Measurements from ENCODE around the gene MS4A5. TPM values are rescaled to one million over a fixed set of nuclear protein-coding genes. Genes with fewer than 3 reads are reported as not detected.

The MS4A5 gene
- total RNA-seq, 6 donors from 2014 or later = not detected

DNA sequence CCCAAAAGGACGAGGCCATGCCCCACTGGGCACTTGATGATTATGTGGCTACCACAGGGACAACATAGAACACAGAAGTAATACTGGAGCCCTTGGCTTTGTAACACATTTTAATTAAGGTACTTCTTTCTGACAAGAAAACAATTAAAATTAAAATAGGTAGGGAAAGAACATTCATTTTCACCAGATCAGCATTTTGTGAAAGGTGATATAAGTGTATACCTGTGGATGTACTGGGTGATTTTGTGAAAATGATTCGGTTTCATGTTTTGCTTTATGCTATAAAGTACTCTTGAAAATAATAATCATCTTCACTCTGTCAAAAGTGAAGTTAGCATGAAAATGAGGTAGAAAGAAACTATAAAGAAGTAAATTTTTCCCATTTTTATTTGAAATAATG is 64.1 kb downstream of the MS4A5 start:
- H3K9me3 ChIP-seq = no peaks in the 10 kb centered on the region
- DNase-seq = no peak
- H3K4me1 ChIP-seq = no peaks in the 10 kb centered on the region
- TF ChIP-seq, protein P1, sequence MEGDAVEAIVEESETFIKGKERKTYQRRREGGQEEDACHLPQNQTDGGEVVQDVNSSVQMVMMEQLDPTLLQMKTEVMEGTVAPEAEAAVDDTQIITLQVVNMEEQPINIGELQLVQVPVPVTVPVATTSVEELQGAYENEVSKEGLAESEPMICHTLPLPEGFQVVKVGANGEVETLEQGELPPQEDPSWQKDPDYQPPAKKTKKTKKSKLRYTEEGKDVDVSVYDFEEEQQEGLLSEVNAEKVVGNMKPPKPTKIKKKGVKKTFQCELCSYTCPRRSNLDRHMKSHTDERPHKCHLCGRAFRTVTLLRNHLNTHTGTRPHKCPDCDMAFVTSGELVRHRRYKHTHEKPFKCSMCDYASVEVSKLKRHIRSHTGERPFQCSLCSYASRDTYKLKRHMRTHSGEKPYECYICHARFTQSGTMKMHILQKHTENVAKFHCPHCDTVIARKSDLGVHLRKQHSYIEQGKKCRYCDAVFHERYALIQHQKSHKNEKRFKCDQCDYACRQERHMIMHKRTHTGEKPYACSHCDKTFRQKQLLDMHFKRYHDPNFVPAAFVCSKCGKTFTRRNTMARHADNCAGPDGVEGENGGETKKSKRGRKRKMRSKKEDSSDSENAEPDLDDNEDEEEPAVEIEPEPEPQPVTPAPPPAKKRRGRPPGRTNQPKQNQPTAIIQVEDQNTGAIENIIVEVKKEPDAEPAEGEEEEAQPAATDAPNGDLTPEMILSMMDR (IDR thresholded peaks at IDR 0.05) = no peak
- TF ChIP-seq EP300 (IDR thresholded peaks at IDR 0.05) (no peak), POLR2A (IDR thresholded peaks at IDR 0.05) (no peak), POLR2AphosphoS5 (IDR thresholded peaks at IDR 0.05) (no peak)
- no peaks in the 10 kb centered on the region for H3K36me3 ChIP-seq
- no peak overlapping the region for H3K4me3 ChIP-seq
- no peak overlapping the region for H3K27ac ChIP-seq
- WGBS, 2 donors = 87 to 96% methylated on average over 2 of the region's 2 CpGs
- no peak for ATAC-seq (ENCODE audit: low FRiP score in 2 of 2)
- no peaks in the 10 kb centered on the region for H3K27me3 ChIP-seq

Other genes starting within 250 kb of the MS4A5 start
- gene MS4A6A, start 246.5 kb upstream of the MS4A5 start, total RNA-seq = 100 to 1,000 TPM in 2 of 6 donors, 10 to 100 TPM in 4; 21.4 to 156 (median 97.0) TPM
- 10 to 100 TPM in 1 of 6 donors, 1 to 10 TPM in 4, under 1 TPM in 1; 0.89 to 27.2 (median 3.2) TPM for gene MS4A4E, start 186.4 kb upstream of the MS4A5 start, total RNA-seq
- gene MS4A4A, start 148.9 kb upstream of the MS4A5 start, total RNA-seq = 10 to 100 TPM; 10.2 to 68.1 (median 47.7) TPM
- 1 to 10 TPM in 1 of 6 donors, not detected in 5; 9.4 TPM for gene MS4A6E, start 102.3 kb upstream of the MS4A5 start, total RNA-seq
- gene MS4A7, start 51.0 kb upstream of the MS4A5 start, total RNA-seq = 100 to 1,000 TPM in 5 of 6 donors, 10 to 100 TPM in 1; 90.9 to 216 (median 183) TPM
- 10 to 100 TPM in 3 of 6 donors, 1 to 10 TPM in 3; 4.0 to 35.6 (median 8.6) TPM for gene MS4A14, start 33.1 kb upstream of the MS4A5 start, total RNA-seq
- 1 to 10 TPM in 4 of 6 donors, under 1 TPM in 1, not detected in 1; 0.15 to 2.5 (median 1.5) TPM for gene MS4A1, start 26.3 kb downstream of the MS4A5 start, total RNA-seq
- not detected for gene MS4A12, start 63.2 kb downstream of the MS4A5 start, total RNA-seq
- not detected for gene MS4A13, start 85.8 kb downstream of the MS4A5 start, total RNA-seq